IMR-90 (cell line): ENCODE results near the gene MOV10L1. TPM values are rescaled to one million over a fixed set of nuclear protein-coding genes. Genes with fewer than 3 reads are reported as not detected.

Experiments
- ATAC-seq: fragments of 200-7000 bp; cut with Tn5 transposase; 2 replicates; pipeline ENCODE4 v1.9.1; 2020; ENCODE audit warnings: low read depth, mild to moderate bottlenecking, moderate library complexity
- BruUV-seq: library from RNA; stranded (reverse); fragments of 400-500 nt; replicated peaks from 2 replicates; lab custom pipeline; 2021; lab: Mats Ljungman, UMichigan
- CTCF ChIA-PET: fragments of 300-600 bp; formaldehyde crosslinking; extraction: SDS; loops from one replicate; lab custom pipeline; 2021; ENCODE audit warnings: antibody characterized with exemption; lab: Yijun Ruan, JAX
- POLR2A ChIA-PET: fragments of 300-600 bp; sonication (Branson Sonifier 250); formaldehyde crosslinking; loops from one replicate; lab custom pipeline; 2022; ENCODE audit warnings: antibody characterized with exemption; ENCODE audit not compliant: unreplicated experiment; lab: Charles Lee
- DNase-seq: peaks from one replicate; pipeline ENCODE4 v3.0.0; 2013
- H2AFZ ChIP-seq: replicated peaks from 2 replicates; pipeline ENCODE3; 2013; ENCODE audit warnings: low read length, mild to moderate bottlenecking; ENCODE audit not compliant: poor library complexity
- H2AK5ac ChIP-seq: 2 replicates; pipeline ENCODE4 v1.6.1; 2013; ENCODE audit warnings: low read depth, low read length, inconsistent platforms
- H2AK9ac ChIP-seq: replicated peaks from 2 replicates; pipeline ENCODE3; 2013; ENCODE audit warnings: mild to moderate bottlenecking, low read depth, low read length, moderate library complexity; ENCODE audit not compliant: poor library complexity
- H2BK120ac ChIP-seq: 2 replicates; pipeline ENCODE4 v1.6.1; 2013; ENCODE audit warnings: low read depth, low read length, inconsistent platforms
- H2BK15ac ChIP-seq: 3 replicates; pipeline ENCODE4 v1.6.1; 2013; ENCODE audit warnings: low read depth, low read length, inconsistent platforms
- H2BK20ac ChIP-seq: 2 replicates; pipeline ENCODE4 v1.6.1; 2013; ENCODE audit warnings: low read depth, mild to moderate bottlenecking, inconsistent platforms, low read length, moderate library complexity
- H2BK5ac ChIP-seq: 2 replicates; pipeline ENCODE4 v1.6.1; 2013; ENCODE audit warnings: mild to moderate bottlenecking, low read depth, low read length, inconsistent platforms; ENCODE audit not compliant: poor library complexity, severe bottlenecking
- H3K14ac ChIP-seq: replicated peaks from 2 replicates; pipeline ENCODE4 v1.6.1; 2013; ENCODE audit warnings: low read depth, low read length, inconsistent platforms
- H3K18ac ChIP-seq: 2 replicates; pipeline ENCODE4 v1.6.1; 2013; ENCODE audit warnings: low read depth, low read length, control low read depth
- H3K23ac ChIP-seq: 2 replicates; pipeline ENCODE4 v1.6.1; 2013; ENCODE audit warnings: low read depth, low read length, inconsistent platforms
- H3K27ac ChIP-seq: 2 replicates; pipeline ENCODE4 v1.5.1; 2013; ENCODE audit warnings: mild to moderate bottlenecking, control low read depth, low read length; ENCODE audit not compliant: insufficient read depth
- H3K27me3 ChIP-seq: 2 replicates; pipeline ENCODE4 v1.6.1; 2013; ENCODE audit warnings: low read length; ENCODE audit not compliant: control insufficient read depth, insufficient read depth
- H3K36me3 ChIP-seq: 2 replicates; pipeline ENCODE4 v1.6.1; 2013; ENCODE audit warnings: low read length, mixed read lengths; ENCODE audit not compliant: control insufficient read depth, insufficient read depth
- H3K4ac ChIP-seq: 2 replicates; pipeline ENCODE4 v1.6.1; 2013; ENCODE audit warnings: low read depth, low read length, inconsistent platforms
- H3K4me1 ChIP-seq: 2 replicates; pipeline ENCODE4 v1.6.1; 2013; ENCODE audit warnings: low read length, mixed read lengths; ENCODE audit not compliant: control insufficient read depth, insufficient read depth
- H3K4me2 ChIP-seq: 2 replicates; pipeline ENCODE4 v1.6.1; 2013; ENCODE audit warnings: low read depth, mild to moderate bottlenecking, control low read depth, low read length, moderate library complexity
- H3K4me3 ChIP-seq: 2 replicates; pipeline ENCODE4 v1.5.1; 2013; ENCODE audit warnings: low read depth, mild to moderate bottlenecking, control low read depth, low read length, moderate library complexity; ENCODE audit not compliant: insufficient read depth
- H3K56ac ChIP-seq: 2 replicates; pipeline ENCODE4 v1.6.1; 2013; ENCODE audit warnings: low read length, inconsistent platforms; ENCODE audit not compliant: insufficient read depth; ENCODE audit errors: extremely low read depth
- H3K79me1 ChIP-seq, 2 experiments: 2 replicates each; pipeline ENCODE4 v1.6.1; 2013; ENCODE audit warnings: low read length in 2 of 2, inconsistent platforms in 1 of 2, low read depth in 1 of 2
- H3K9ac ChIP-seq: 2 replicates; pipeline ENCODE4 v1.6.1; 2013; ENCODE audit warnings: low read depth, low read length, control low read depth
- H3K9me1 ChIP-seq: 2 replicates; pipeline ENCODE4 v1.6.1; 2013; ENCODE audit warnings: low read length, inconsistent platforms; ENCODE audit not compliant: insufficient read depth
- H3K9me3 ChIP-seq: 2 replicates; pipeline ENCODE4 v1.6.1; 2013; ENCODE audit warnings: low read length; ENCODE audit not compliant: control insufficient read depth, insufficient read depth
- H4K20me1 ChIP-seq: 2 replicates; pipeline ENCODE4 v1.6.1; 2013; ENCODE audit warnings: low read length, inconsistent platforms; ENCODE audit not compliant: insufficient read depth
- H4K5ac ChIP-seq: 2 replicates; pipeline ENCODE4 v1.6.1; 2013; ENCODE audit warnings: mild to moderate bottlenecking, low read depth, low read length, control low read depth
- H4K8ac ChIP-seq, 2 experiments: 2 replicates each; pipeline ENCODE4 v1.6.1; 2013; ENCODE audit warnings: low read depth in 2 of 2, low read length in 2 of 2, control low read depth in 1 of 2, inconsistent platforms in 1 of 2
- H4K91ac ChIP-seq: 2 replicates; pipeline ENCODE4 v1.6.1; 2013; ENCODE audit warnings: low read depth, low read length, inconsistent platforms; ENCODE audit not compliant: insufficient read depth
- MAFK ChIP-seq: IDR thresholded peaks from 2 replicates; pipeline ENCODE4 v1.6.1; 2012; ENCODE audit warnings: low read depth, low read length, improper control_type of control experiment
- MXI1 ChIP-seq: IDR thresholded peaks from 2 replicates; pipeline ENCODE4 v1.6.1; 2012; ENCODE audit warnings: low read depth, mild to moderate bottlenecking, low read length, moderate library complexity, borderline replicate concordance
- WGBS, 2 experiments: methylation state at CpG; one replicate each; pipeline versions ENCODE4 v1.1.5 to v1.1.7; 2013; ENCODE audit warnings: missing lambda C conversion rate in 2 of 2; ENCODE audit not compliant: insufficient read length in 1 of 2; ENCODE audit errors: extremely low coverage in 2 of 2; 5-methylcytosine and 5-hydroxymethylcytosine counted together
- dilution Hi-C: fragments of 300-500 bp; cut with HindIII; formaldehyde crosslinking; loops from one replicate; pipeline ENCODE4 v1.14.3; 2018; ENCODE audit warnings: low sequenced_read_pairs; ENCODE audit not compliant: unreplicated experiment
- in situ Hi-C: fragments of 300-500 bp; cut with MboI; formaldehyde crosslinking; loops from 3 replicates; pipeline ENCODE4 v1.14.3; 2019; ENCODE audit warnings: low sequenced_read_pairs, inconsistent platforms, mixed read lengths
- intact Hi-C: fragments of 100-400 bp; cut with micrococcal nuclease; formaldehyde crosslinking; loops from 2 replicates; pipeline ENCODE4 v1.10.0; 2022
- polyA plus RNA-seq, 3 experiments: library from polyadenylated mRNA; depleted of rRNA; stranded (reverse); fragments of >200 nt; gene quantifications; 2 replicates each; pipeline ENCODE4 v1.2.3, GENCODE V29; 2012; ENCODE audit warnings: low replicate concordance in 1 of 3
- total RNA-seq: library from RNA; depleted of rRNA; stranded (reverse); fragments of >200 nt; gene quantifications from 2 replicates; pipeline ENCODE4 v1.2.3, GENCODE V29; 2012

Gene MOV10L1
- total and polyA plus RNA-seq, 2 of the 4 experiments (the other 2 are of a cell fraction) = 0.72 to 1.4 TPM

DNA sequence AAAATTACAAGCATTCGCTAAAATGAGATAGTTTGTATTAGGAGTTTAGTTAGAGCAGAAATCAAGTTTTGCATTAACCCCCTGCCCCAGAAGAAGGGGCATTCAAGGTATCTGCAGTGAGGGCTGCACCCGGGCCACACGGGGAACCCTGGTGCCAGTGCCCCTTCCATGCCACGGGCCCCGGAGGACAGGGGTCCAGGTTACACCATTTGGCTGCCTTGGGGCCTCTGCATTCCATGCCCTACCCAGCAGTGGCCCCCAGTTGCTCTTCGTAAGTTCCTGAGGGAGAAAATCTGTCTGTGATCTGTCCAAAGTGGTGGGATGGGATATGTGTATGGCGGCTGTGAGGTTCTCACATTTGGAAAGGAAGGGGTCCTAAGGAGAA, 63.9 kb downstream of the MOV10L1 start (continued):
- TF ChIP-seq MAFK = no peak

DNA sequence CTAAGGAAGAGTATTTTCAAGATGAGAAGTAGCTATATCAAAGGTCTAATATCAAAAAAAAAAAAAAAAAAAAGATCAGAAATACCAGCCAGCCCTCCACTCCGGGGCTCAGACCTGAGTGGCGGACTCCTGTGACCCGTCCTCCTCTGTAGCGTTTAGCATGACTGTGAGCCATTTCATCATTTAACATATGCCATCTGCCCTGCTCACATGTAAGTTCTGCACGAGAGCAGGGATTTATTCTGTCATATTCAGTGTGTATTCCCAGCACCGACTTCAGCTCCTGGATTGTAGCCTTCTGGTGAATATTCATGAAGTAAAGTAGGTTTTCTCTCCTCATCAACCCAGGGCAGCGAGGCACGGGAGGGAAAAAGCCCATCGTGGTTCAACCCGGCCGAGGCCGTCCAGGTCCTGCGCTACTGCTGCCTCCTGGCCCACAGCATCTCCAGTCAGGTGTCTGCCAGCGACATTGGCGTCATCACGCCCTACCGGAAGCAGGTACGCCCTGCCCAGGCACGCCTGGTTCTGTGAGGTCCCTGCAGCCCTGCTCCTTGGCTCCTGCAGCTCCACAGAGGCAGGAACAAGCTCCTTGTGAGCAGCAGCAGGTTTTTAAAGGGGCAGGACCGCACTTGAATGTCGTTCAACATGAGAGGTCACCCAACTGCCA, 68.0 kb downstream of the MOV10L1 start:
- Histone ChIP-seq H4K8ac (no peak overlapping the region), H3K4me1 (no peaks in the 10 kb centered on the region), H2BK15ac (no peak overlapping the region), H4K91ac (no peak overlapping the region), H3K79me1 (no peaks in the 10 kb centered on the region), H3K9me3 (no peaks in the 10 kb centered on the region), H2BK20ac (no peak overlapping the region), H2BK5ac (no peak overlapping the region), H3K18ac (no peak overlapping the region), H4K5ac (no peak overlapping the region), H4K20me1 (no peaks in the 10 kb centered on the region), H3K27ac (no peak overlapping the region), H3K4ac (no peak overlapping the region), H3K4me2 (no peak overlapping the region), H3K27me3 (no peaks in the 10 kb centered on the region), H2AK5ac (no peak overlapping the region), H3K14ac (no peak overlapping the region), H3K9ac (no peak overlapping the region), H3K23ac (no peak overlapping the region), H2BK120ac (no peak overlapping the region), H3K4me3 (no peak overlapping the region), H2AK9ac (no peak overlapping the region), H3K9me1 (no peaks in the 10 kb centered on the region), H3K36me3 (peaks cover 28% of the 10 kb centered on the region), H2AFZ (no peak overlapping the region), H3K56ac (no peak overlapping the region)
- ChIA-PET POLR2A (interaction anchor here (0.6 kb wide), 1 partner anchor 37 kb away, joined by 3 read pairs; no protein-coding TSS in a partner anchor), CTCF (interaction anchor here (0.6 to 2.0 kb wide), 2 partner anchors 9 to 316 kb away, joined by 4 to 5 read pairs; no protein-coding TSS in a partner anchor)
- DNase-seq (no peak), ATAC-seq (no peak)
- intact Hi-C loops (no loop called here), dilution Hi-C loops (no loop called here), in situ Hi-C loops (no loop called here)
- WGBS, 2 experiments = 92% methylated on average over 8 of the region's 21 CpGs; no CpG with 5 or more reads in 1 of the 2 experiments
- TF ChIP-seq MXI1 = no peak
- no TSS peak for BruUV-seq
